HG03575 (cell line): ENCODE data around the gene RND3.

Source experiments
- ATAC-seq: cut with Tn5 transposase; IDR thresholded peaks from one replicate; pipeline ENCODE4 v1.9.1; 2021; ENCODE audit not compliant: unreplicated experiment, insufficient number of reproducible peaks, low FRiP score; ENCODE audit errors: extremely low read depth

Gene RND3, protein sequence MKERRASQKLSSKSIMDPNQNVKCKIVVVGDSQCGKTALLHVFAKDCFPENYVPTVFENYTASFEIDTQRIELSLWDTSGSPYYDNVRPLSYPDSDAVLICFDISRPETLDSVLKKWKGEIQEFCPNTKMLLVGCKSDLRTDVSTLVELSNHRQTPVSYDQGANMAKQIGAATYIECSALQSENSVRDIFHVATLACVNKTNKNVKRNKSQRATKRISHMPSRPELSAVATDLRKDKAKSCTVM

DNA sequence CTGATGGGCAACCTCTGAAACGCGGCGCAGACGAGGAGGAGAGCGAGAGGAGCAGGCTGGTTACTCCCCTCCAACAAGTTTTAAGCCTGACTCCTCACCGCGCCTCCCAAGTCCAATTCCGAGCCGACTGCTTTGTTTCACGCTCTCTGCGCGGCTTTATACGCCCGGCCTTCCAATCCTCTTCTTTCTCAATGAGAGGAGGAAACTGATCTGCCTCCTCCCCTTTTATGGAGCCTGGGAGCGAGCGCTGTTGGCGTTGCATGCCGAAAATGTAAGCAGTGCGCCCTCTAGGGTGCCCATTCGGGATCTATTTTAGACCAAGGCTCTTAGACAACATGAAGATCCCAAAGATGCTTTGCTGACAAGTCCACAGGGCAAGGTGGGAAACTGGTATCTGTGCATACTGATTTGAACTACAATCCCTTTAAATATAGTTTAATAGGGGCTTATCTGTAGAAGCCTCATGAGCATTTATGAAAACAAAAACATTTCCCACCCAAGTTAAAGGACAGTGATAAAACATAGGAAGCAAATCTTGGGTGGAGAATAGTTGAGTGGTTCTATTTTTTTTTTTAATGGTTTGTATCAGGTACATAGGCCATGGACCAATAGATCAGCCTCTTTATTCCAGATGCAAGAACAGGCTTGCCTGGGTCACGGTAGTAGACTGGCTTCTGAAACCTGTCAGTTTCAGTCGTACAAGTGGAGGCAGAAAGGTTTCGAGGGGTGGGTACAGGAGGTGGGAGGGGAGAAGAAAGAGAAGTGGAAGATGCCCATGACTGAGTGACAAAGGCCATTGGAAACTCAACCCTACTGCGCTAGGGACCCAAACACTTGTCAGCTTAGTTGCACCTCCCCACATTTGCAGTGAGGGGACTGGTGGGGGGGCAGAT lies at the start of gene RND3:
RND3 (minus strand) TSS at position 131 of the 893 bp plus-strand sequence. CDS start 250 bp downstream, outside the sequence.
- peak; percentile 54 for ATAC-seq

DNA sequence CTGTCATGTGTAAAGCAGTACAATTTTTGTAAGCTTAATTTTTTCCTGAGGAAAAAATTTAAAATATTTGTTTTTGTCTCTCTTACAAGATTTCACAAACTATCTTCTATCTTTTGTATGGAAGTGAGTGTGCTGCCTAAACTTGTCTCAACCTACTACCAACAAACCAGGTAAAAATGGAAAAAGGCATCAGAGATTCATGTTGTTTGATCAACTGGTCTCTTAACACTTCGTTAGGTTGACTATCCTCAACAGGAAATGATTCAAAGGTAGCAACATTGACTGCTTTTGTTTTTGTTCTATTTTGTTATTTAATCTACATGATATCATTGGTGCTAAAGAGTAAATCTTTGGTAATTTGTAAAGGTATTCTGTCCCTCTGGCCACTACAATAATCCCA lies 47.7 kb upstream of the RND3 start:
- no peak for ATAC-seq

DNA sequence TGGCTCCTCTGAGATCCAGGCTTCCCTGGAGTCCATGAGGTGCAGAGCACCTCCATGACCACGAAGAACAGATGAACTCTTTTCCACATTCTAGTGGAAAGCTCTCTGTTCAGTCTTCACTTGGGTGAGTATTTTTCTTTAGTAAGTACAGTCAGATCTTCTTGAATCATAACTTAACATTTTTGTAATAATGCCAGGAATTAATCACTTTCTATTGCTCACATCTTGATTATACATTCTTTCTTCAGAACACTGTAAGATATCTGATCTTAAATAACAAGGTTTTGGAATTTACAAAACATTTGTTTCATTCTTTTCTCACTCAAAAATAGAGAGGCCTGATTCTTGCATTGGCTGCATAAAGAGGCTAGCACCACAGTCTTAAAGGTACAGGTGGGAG lies 45.4 kb upstream of the RND3 start:
- ATAC-seq, result no peak

DNA sequence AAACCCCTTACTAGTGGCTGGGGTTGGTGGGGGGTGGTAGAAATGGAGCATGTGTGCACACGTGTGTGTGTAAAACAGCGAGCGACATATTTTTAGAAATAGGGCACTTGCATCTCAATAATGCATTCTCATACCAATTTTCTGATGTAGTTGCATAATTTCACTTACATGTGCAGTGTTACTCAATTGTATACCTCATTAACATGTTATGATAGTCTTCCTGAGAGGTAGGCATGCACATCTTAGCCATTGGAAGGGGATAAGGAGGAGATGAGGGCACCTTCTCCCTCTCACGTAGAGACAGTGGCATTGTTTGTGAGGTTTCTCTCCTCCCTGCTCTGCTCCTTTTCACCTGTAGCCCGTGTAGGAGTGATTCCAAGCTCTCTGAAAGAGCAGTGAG lies 44.6 kb upstream of the RND3 start:
- ATAC-seq, result no peak

DNA sequence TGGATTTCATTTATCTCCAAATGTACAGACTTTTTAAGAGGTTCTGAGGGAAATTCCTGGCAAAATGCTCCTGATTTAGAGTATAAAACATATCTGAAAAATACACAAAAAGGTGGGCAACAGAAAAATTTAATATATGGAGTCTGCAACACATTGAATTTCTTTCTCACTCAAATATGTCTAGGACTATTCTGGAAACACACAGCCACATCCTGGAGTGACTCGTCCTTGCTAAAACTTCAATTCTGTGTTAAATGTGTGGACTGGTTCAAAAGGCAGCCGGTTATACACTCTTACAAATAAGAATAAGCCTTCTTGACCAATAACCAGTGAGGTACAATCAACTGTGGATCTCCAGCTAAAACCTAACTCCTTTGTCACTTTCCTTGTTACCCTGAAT lies 44.1 kb upstream of the RND3 start:
- ATAC-seq, result no peak

DNA sequence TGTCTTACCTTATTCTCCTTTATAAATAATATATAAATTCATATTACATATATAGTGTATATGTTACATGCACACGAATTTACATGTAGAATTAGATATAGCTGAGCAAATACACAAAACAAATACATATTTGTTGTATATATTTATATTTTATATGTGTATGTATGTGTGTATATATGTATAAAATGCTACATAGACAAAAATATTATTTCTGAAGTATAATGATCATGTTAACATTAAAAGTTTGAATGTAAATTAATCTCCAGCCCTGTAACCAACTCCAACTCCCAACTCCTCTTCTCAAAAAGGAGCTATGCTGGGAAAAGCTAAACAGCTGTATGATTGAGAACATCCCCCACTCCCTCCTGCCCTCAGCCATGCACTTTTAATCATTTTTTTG lies 42.7 kb upstream of the RND3 start:
- no peak for ATAC-seq

DNA sequence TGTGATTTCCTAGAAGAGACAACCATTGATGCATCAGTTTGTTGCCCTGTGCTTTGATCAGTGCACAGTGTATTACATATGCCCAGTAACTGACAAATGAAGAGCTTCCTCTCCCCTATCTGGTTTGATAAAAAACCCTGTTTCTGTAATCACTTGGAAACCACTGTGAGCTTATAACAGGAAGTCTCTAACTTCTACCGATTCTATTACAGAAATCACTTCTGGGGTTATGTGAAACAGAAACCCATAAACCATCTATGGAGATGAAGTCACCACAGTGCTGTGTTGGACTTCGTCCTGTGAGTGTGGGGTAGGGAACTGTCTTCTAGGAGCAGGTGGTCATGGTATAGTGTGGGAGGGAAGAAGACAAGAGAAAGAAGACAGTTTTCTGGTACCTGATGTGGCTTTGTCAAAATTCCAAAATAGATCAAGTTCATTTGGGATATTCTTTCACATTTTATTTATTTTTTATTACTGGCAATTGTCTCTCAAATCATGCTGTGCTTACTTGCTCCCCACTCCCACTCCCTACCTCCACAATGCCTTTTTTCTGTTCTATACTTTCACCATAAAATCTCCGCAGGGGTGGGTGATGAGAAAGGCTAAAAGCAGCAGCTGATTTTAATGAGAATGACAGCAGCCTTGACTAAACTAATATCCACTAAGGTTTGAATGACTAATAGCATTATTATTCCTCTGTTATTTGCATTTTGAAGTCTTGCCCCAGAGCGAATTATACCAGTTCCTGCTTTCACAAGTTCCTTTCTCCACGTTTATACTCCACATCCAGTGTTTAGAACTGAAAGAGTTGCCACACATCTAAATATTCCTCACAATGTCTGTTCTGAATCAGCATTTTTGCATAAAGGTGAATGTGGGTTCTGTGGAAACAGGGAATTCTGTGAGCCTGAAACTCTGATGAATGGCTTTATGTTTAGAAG lies 41.7 kb upstream of the RND3 start:
- peak; percentile 95 for ATAC-seq

DNA sequence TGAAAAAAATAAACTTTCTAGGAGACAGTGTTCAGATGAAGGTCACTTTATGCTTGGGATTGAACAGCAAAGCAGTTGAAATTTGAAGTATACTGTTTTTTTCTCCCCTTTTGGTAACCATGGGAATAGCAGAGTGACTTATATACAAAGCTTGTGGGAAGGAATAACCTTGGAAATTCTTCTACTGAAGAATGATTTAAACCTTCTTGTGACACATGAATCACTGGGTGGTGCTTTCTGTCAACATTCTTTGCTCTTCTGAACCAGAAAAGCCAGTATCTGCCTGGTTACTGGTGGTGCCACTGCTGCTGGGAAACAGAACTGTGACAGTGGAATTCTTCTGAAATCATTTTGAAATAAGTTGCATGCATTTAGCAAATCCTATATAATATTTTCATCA lies 39.4 kb upstream of the RND3 start:
- no peak for ATAC-seq

DNA sequence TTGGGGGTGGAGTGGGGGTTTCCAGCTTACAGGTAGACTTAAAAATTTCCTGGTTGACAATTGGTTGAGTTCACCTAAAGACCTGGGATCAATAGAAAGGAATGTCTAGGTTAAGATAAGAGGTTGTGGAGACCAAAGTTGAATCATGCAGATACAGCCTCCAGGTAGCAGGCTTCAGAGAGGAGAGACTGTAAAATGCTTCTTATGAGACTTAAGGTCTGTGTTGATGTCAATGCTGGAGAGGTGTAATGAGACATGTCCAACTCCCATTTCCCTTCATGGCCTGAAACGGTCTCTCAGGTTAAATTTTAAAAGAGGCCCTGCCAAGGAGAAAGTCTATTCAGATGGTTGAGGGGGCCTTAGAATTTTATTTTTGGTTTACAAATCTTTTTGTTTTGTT lies 38.5 kb upstream of the RND3 start:
- ATAC-seq, result no peak

DNA sequence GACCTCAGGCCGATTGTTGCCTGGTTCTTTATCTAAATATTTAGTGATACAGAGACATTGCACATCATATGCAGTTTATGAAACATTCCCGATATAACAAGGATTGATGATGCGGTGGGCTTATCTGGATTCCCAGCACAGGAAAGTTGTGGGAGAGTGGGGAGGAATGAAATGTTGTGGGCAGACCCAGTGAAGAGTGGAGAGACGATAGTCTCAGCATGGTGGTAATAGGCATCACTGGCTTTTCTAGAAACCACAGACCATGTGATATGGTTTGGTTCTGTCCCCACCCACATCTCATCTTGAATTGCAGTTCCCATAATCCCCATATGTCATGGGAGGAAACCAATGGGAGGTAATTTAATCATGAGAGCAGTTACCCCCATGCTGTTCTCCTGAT lies 34.8 kb upstream of the RND3 start:
- no peak for ATAC-seq

DNA sequence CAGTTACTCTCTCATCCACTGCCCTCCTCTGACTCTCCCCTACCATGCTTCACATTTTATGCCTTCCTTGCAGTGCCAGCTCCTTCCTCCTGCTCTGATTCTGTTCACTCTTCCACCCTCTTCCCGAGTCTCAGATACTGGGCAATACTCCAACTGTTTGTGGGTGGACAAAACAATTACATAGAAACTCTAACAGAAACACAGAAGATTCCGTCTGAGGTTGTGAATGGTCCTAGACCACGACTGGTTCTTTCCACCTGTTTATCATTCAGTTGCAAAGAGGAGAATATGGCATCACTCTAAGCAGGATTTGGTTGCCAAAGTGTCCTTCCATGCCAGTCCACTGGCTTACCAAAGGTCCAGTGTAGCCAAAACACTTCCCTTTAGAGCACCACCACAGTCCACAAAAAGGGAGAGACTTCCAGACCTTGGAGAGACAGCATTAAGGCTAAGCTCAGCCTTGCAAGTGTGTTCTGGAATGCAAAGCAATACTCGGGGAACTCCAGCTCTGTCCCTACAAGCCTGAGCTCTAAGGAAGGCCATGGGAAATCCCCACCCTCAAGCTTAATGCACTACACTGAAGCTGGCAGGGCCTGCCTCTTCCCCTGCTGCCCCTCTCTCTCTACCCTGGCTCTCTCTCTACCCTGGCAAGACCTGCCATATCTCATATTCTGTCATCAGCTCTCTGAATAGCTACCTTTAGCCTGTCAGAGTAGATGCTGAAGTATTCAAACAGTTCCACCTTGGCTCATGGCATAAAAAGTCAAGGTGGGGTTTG lies 33.6 kb upstream of the RND3 start:
- no peak for ATAC-seq

DNA sequence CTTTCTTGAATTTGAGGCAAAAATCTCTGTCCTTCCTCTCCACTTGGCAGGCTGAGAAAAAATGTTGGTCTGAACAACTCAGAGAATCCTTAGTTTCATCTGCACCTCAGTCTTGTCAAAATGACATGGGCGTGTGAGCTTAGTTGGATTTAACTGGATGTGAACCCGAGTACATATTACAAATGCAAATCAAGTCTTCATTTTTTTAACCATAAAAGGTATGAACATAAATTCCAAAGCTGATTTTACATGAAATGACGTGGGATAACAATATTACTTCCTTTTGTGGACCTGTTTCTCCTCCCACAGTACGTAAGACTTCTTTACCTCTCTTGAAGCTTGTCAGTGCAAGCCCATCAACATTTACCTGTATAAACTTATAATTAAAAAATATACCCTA lies 32.6 kb upstream of the RND3 start:
- no peak for ATAC-seq

DNA sequence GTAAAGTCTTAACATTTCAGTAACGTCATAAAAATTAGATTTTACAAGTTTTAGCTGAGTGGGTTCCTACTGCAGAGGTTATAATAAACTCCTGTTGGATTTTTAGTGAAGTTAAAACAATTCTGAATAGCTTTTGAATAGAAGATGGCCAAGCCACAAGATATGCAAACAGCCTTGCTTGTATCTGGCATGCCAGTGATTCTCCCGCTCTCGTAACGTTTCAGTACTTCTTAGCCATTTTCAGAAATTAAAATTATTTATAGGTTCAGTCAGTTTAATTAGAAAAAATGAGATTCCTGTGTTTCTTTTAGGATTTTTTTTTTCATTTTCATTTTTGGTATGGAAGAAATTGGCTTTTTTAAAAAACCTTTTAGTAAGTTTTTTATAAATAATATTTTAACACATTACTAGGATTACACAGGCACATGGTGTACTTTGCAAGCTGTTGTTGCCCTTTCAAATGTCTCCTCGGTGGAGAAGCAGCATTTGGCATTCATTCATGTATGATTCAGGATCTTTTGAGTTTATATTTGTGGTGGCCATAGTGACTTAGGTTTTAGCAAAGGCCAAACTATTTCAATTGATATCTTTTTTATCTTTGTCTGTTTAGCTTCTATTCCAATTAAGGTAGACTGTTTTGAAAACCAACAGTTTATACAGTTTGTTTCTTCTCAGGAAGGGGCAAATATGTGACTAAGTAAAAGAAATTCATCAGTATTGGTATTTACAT lies 30.6 kb upstream of the RND3 start:
- no peak for ATAC-seq

DNA sequence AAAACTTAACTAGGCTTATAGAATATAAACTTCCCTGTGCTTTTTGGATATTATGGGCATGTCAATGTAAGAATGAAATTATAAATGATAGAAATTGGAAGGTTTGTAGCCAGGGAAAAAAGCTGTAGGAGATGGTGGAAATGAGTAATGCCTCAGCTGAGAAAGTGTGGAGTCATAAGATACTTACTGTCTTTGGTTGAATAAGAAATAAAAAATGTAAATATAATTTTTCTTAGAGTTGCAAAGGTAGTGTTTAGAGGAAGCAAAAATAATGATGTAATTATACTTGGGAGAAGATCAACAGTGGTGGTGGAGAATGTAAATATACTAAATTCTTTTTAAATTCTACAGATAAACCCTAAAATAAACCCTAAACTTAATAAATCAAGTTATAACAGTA lies 26.2 kb upstream of the RND3 start:
- ATAC-seq, result no peak

DNA sequence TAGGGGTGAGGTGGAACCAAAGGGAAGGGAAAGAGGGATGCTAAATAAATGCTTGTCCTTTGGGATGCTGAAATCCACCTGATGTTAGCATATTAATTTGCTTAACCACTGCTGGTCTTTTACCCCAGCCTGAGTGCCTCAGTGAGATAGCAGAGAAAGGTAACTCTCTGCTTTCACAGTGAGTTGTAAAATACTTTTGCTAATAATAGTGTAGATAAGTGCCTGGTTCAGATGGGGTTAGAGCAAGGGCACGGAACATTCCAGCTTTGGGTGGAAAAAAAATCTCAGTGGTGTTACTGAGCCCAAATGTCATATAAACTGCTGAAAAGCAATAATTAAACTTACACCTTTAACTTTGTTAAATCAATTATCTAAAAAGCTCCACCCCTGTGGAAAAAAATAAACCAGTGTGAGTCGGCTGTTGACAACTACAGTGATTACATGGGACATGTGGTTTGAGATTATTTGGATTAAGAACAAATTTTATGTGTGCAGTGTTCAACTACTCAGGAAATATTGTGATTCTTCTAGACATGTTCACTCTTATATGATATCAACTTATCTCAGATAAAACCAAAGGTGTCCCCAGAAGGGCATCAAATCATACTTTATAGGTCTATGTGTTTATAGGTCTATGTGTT lies 21.1 kb upstream of the RND3 start:
- ATAC-seq, result no peak

DNA sequence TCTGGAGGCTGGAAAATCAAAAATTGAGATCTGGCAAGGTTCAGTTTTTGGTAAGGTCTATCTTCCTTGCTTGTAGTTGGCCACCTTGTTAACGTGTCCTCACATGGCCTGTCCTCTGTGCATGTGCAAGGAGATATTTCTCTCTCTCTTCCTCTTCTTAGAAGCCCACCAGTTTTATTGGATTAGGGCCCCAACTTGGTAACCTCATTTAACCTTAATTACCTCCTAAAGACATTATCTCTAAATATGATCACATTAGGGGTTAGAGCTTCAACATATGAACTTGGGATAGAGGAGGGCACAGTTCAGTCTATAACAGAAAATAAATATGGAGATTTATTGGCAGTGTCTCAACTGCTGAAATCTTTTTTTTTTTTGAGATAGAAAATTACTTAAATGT lies 19.6 kb upstream of the RND3 start:
- ATAC-seq, result no peak

DNA sequence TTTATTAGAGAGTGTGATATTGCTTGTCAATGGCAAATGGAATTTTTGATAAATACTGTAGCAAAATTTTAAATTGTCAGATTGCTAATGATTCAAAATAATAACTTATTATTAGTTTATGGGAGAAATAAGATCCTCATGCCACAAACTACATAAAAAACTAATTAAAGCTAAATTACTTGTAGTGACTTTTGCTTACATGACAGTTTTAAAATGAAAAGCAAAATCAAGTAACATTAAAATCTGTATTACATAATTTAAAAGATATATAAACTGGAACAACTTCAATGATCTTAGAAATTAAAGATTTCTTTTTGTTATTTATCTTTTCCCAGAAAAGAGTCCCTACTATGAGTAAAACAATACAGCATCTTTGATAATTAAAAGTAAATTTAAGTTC lies 17.7 kb upstream of the RND3 start:
- ATAC-seq, result no peak
